HG02870 (cell line): ENCODE measurements around the gene MUC6.

Experiments used
- ATAC-seq: cut with Tn5 transposase; IDR thresholded peaks from one replicate; pipeline ENCODE4 v1.9.1; 2021; ENCODE audit warnings: mild to moderate bottlenecking, moderate library complexity; ENCODE audit not compliant: unreplicated experiment

The MUC6 gene

GRCh38 chr11:1036303-1036923 is at the start of gene MUC6:
Gene MUC6, minus strand, starts transcription at chr11:1036718. Its CDS starts 63 bp downstream, at chr11:1036655.
- ATAC-seq = no peak

DNA sequence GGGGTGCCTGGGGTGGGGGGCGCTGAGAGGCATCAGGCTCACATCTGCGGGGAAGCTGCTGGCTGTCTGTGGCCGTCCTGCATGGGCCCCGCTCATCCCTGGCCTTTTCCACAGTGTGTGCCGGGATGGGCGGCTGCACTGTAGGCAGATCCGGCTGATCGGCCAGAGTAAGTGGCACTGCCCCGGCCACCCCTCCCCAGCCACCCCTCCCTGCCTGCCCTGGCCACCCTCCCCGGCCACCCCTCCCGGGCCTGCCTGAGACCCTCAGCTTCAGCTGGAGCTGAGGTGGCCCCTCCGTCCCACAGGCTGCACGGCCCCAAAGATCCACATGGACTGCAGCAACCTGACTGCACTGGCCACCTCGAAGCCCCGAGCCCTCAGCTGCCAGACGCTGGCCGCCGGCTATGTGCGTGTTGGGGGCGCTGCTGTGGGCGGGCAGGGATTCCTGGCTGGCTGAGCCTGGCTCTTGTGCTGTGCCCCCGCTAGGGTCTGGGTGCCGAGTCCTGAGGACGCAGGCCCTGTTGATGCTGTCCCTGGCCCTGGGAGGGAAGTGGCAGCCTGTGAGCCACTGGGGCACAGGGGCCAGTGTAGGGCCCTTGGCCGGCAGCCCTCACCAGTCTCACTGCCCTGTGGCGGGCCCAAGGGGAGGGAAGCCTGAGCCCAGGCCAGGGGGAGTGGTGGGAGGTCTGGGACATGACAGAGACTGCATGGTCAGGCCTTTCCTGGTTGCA is 49.1 kb upstream of the MUC6 start:
- no peak for ATAC-seq

DNA sequence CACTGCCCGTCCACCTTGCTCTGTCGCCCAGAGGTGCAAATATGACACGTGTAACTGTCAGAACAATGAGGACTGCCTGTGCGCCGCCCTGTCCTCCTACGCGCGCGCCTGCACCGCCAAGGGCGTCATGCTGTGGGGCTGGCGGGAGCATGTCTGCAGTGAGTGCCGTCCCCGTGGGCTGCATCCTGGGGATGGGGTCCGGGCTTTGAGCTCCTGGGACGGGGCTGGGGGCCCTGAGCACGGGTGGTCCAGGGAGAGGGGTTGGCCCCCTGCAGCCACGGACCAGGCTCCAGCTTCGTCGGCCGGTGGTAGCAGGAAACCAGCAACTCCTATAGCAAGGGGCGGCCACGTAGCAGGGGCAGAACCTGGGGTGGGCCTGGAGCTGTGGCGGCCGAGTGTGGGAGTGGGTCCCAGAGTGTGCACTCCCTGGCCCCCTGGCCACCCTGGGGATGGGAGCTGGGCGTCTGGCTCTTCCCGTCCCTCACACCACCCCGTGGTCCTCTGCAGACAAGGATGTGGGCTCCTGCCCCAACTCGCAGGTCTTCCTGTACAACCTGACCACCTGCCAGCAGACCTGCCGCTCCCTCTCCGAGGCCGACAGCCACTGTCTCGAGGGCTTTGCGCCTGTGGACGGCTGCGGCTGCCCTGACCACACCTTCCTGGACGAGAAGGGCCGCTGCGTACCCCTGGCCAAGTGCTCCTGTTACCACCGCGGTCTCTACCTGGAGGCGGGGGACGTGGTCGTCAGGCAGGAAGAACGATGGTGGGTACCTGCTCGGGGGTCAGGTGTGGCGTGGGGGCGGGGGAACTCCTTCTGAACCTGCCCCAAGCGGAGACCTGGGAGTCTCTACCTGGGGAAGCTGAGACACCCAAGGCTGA is 48.3 kb upstream of the MUC6 start:
- no peak for ATAC-seq

- no peak for ATAC-seq
Measured at GRCh38 chr11:1083621-1084551, 47.4 kb upstream of the MUC6 start.

GRCh38 chr11:1082728-1083620 is 46.5 kb upstream of the MUC6 start:
- ATAC-seq = no peak

GRCh38 chr11:1082346-1082727 is 45.8 kb upstream of the MUC6 start:
- no peak for ATAC-seq

DNA sequence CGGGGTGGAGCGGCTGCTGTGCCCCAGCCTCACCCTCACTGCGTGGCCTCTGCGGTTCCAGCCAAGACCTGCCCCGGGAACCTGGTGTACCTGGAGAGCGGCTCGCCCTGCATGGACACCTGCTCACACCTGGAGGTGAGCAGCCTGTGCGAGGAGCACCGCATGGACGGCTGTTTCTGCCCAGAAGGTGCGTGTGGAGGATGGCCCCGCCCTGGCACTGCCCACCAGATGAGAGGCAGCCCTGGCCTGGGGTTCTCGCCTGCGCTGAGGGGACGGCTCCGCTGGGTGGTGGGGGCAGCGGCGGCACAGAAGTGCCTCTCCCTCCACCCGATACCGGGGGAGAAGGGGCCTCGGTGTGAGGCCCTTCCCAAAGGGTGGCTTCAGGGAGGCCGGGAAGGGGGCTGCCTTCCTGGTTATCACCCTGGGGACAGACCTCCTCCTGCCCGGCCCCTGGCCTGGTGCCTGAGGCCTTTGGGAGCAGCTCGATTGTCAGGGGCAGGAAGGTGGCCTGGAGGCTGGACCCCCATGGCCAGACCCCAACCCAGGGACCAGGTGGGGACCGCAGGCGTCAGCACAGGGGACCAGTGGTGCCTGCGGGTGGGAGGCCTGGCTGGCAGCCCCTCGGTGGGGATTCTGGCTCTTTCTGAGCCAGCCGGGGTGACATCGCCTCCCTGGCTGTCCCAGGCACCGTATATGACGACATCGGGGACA is 45.2 kb upstream of the MUC6 start:
- no peak for ATAC-seq

GRCh38 chr11:1078191-1078601 is 41.7 kb upstream of the MUC6 start:
- no peak for ATAC-seq

- no peak for ATAC-seq
Measured at GRCh38 chr11:1077417-1078119, 41.0 kb upstream of the MUC6 start.

GRCh38 chr11:1077033-1077416 is 40.5 kb upstream of the MUC6 start:
- ATAC-seq = no peak

DNA sequence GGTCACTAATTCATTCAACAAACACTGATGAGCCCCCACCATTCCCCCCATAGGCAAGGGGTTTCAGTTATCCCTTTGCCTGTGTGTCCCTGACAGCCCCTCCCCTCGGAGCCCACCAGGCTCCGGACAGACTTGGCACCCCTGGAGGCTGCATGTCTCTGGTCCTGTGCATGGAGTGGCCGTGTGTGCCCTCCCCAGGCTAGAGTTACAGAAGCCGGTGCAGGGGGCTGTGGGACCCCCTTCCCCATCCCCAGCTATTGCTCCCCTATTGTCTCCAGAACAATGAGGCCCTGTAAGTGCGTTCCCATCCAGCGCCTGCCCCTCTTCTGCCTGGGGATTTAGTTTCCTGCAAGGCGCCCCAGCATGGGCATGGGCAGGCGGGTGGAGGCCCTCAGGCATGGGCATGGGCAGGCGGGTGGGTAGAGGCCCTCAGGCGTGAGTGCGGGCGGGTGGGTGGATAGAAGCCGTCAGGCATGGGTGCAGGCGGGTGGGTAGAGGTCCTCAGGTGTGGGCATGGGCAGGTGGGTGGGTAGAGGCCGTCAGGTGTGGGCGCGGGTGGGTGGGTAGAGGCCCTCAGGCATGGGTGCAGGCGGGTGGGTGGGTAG is 39.6 kb upstream of the MUC6 start:
- ATAC-seq = no peak

GRCh38 chr11:1075341-1075911 is 38.9 kb upstream of the MUC6 start:
- ATAC-seq = no peak

GRCh38 chr11:1074244-1075221 is 38.0 kb upstream of the MUC6 start, which contains the start of gene MUC2:
Gene MUC2, plus strand, starts transcription at chr11:1074874.
- ATAC-seq = no peak

GRCh38 chr11:1073851-1074243 is 37.3 kb upstream of the MUC6 start:
- no peak for ATAC-seq

- no peak for ATAC-seq
Measured at GRCh38 chr11:1073261-1073724, 36.8 kb upstream of the MUC6 start.

DNA sequence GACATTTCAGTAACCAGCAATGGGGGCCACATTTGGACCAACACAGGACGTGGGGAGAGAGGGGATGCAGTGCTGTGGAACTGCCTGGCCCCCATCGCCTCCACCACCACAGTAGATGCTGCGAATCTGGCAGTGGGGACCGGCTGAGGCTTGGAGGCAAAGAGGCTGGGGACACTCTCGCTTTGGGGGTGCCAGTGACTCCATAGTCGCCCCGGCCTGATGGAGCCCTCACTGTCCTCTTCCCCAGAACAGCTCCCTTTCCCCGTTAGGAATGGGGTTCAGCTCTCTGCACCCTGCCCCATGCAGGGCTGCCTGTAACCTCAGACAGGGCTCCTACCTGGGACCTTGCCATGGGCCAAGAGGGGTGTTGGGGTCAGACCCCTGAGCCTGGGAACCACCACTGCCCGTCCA is 36.3 kb upstream of the MUC6 start:
- no peak for ATAC-seq
